ENCODE data around the gene GNAI2. TPM values are rescaled to one million over a fixed set of nuclear protein-coding genes. Genes with fewer than 3 reads are reported as not detected.
A peak's percentile ranks its signal among the peaks of the same experiment; 100 is the strongest.

Gene GNAI2
- total RNA-seq, 1 experiment from 2014 or later = 62.0 TPM

- H3K27ac Mint-ChIP-seq (ENCODE audit: unreplicated experiment) = no peak overlapping the region
- H3K9me3 Mint-ChIP-seq (ENCODE audit: unreplicated experiment) = no peaks in the 10 kb centered on the region
- ChIA-PET POLR2A (no interaction called here), CTCF (interaction anchor here (0.8 to 2.1 kb wide), 7 partner anchors 10 to 101 kb away, joined by 3 to 27 read pairs (median 4); no protein-coding TSS in a partner anchor)
- Histone ChIP-seq H3K4me3 (ENCODE audit: low read depth, low read length) (no peak overlapping the region), H3K27me3 (replicated peaks; ENCODE audit: control insufficient read depth, insufficient read depth, low read length) (no peaks in the 10 kb centered on the region), H3K9me3 (no peaks in the 10 kb centered on the region), H3K36me3 (ENCODE audit: control insufficient read depth, insufficient read depth, low read length) (peaks cover 1% of the 10 kb centered on the region; the same call in 1 of the 2 replicates), H3K4me1 (no peaks in the 10 kb centered on the region)
- peaks cover 6% of the 10 kb centered on the region for H3K36me3 Mint-ChIP-seq (ENCODE audit: insufficient read depth, unreplicated experiment)
- no peak overlapping the region for H3K4me3 Mint-ChIP-seq (ENCODE audit: unreplicated experiment)
- TF ChIP-seq CTCF (IDR thresholded peaks at IDR 0.05; ENCODE audit: insufficient read depth in 1 of 2, low read depth in 1 of 2, low read length in 1 of 2, severe bottlenecking in 1 of 2, unreplicated experiment in 1 of 2) = no peak
- H3K27me3 Mint-ChIP-seq (ENCODE audit: insufficient read depth, unreplicated experiment) = no peaks in the 10 kb centered on the region
- intact Hi-C loops (cut with micrococcal nuclease; ENCODE audit: unreplicated experiment) = no loop called here
- no peak for DNase-seq
- no peaks in the 10 kb centered on the region for H3K4me1 Mint-ChIP-seq (ENCODE audit: low read depth, unreplicated experiment)
- no TSS peak for BruUV-seq (replicated peaks)
Observed at GRCh38 chr3:50222169-50222528, 13.9 kb upstream of the GNAI2 start.

- no TSS peak for BruUV-seq (replicated peaks)
- intact Hi-C loops (cut with micrococcal nuclease; ENCODE audit: unreplicated experiment) = no loop called here
- no peak for DNase-seq
Observed at GRCh38 chr3:50224639-50225038, 11.4 kb upstream of the GNAI2 start.

GRCh38 chr3:50226888-50227389, 9.1 kb upstream of the GNAI2 start:
- Histone ChIP-seq H3K4me1 (peaks cover 6% of the 10 kb centered on the region; the same call in 1 of the 2 replicates), H3K9me3 (no peaks in the 10 kb centered on the region), H3K4me3 (ENCODE audit: low read depth, low read length) (peak overlapping the region; percentile 72), H3K36me3 (ENCODE audit: control insufficient read depth, insufficient read depth, low read length) (no peaks in the 10 kb centered on the region), H3K27me3 (replicated peaks; ENCODE audit: control insufficient read depth, insufficient read depth, low read length) (no peaks in the 10 kb centered on the region)
- POLR2A ChIA-PET = interaction anchor here (0.6 to 1.8 kb wide), 3 partner anchors 9 to 37 kb away, joined by 3 to 6 read pairs (median 6); partner anchors contain the start of gene GNAI2
- H3K4me3 Mint-ChIP-seq (ENCODE audit: unreplicated experiment) = peak overlapping the region; percentile 78
- H3K36me3 Mint-ChIP-seq (ENCODE audit: insufficient read depth, unreplicated experiment) = no peaks in the 10 kb centered on the region
- H3K4me1 Mint-ChIP-seq (ENCODE audit: low read depth, unreplicated experiment) = no peaks in the 10 kb centered on the region
- no peak for DNase-seq
- BruUV-seq (replicated peaks) = no TSS peak
- no peaks in the 10 kb centered on the region for H3K27me3 Mint-ChIP-seq (ENCODE audit: insufficient read depth, unreplicated experiment)
- H3K9me3 Mint-ChIP-seq (ENCODE audit: unreplicated experiment) = no peaks in the 10 kb centered on the region
- CTCF ChIA-PET = interaction anchor here (0.7 to 4.2 kb wide), 11 partner anchors 9 to 277 kb away, joined by 3 to 100 read pairs (median 8); partner anchors contain the start of genes GNAI2 and SEMA3B
- peak overlapping the region; percentile 78 for H3K27ac Mint-ChIP-seq (ENCODE audit: unreplicated experiment)
- TF ChIP-seq CTCF (IDR thresholded peaks at IDR 0.05; ENCODE audit: insufficient read depth in 1 of 2, low read depth in 1 of 2, low read length in 1 of 2, severe bottlenecking in 1 of 2, unreplicated experiment in 1 of 2) = no peak
- intact Hi-C loops (cut with micrococcal nuclease; ENCODE audit: unreplicated experiment) = loop anchor here (1.0 to 2.0 kb wide), 7 partner anchors 8 to 106 kb away; no protein-coding TSS in a partner anchor

More at GRCh38 chr3:50224639-50225038, 11.4 kb upstream of the GNAI2 start:
- Mint-ChIP-seq H3K27me3 (ENCODE audit: insufficient read depth, unreplicated experiment) (no peaks in the 10 kb centered on the region), H3K9me3 (ENCODE audit: unreplicated experiment) (no peaks in the 10 kb centered on the region), H3K4me1 (ENCODE audit: low read depth, unreplicated experiment) (no peaks in the 10 kb centered on the region), H3K4me3 (ENCODE audit: unreplicated experiment) (no peak overlapping the region), H3K36me3 (ENCODE audit: insufficient read depth, unreplicated experiment) (no peaks in the 10 kb centered on the region), H3K27ac (ENCODE audit: unreplicated experiment) (no peak overlapping the region)
- CTCF ChIA-PET = interaction anchor here (0.7 to 4.2 kb wide), 8 partner anchors 9 to 318 kb away, joined by 3 to 100 read pairs (median 6); no protein-coding TSS in a partner anchor
- H3K27me3 ChIP-seq (replicated peaks; ENCODE audit: control insufficient read depth, insufficient read depth, low read length) = no peaks in the 10 kb centered on the region
- no peak overlapping the region for H3K4me3 ChIP-seq (ENCODE audit: low read depth, low read length)
- POLR2A ChIA-PET = no interaction called here
- H3K4me1 ChIP-seq = peaks cover 6% of the 10 kb centered on the region; the same call in 1 of the 2 replicates
- no peak for TF ChIP-seq CTCF (IDR thresholded peaks at IDR 0.05; ENCODE audit: insufficient read depth in 1 of 2, low read depth in 1 of 2, low read length in 1 of 2, severe bottlenecking in 1 of 2, unreplicated experiment in 1 of 2)
- no peaks in the 10 kb centered on the region for H3K9me3 ChIP-seq
- no peaks in the 10 kb centered on the region for H3K36me3 ChIP-seq (ENCODE audit: control insufficient read depth, insufficient read depth, low read length)
